ENCODE results near the gene TWNK.

- no peak for TF ChIP-seq CTCF (IDR thresholded peaks at IDR 0.05)
- TF ChIP-seq POLR2A (IDR thresholded peaks at IDR 0.05) = no peak
Observed at GRCh38 chr10:101027106-101027720, 39.9 kb downstream of the TWNK start.

All from heart left ventricle (tissue), 13 donors.